ENCODE data around the gene TSSK2. TPM values are rescaled to one million over a fixed set of nuclear protein-coding genes. Genes with fewer than 3 reads are reported as not detected.

Gene TSSK2
- total and polyA plus RNA-seq, 2 donors (not counting 3 experiments of a cell fraction or from before 2014, with no cell fraction given), result not detected

- Histone ChIP-seq H3K36me3 (ENCODE audit: control insufficient read depth in 2 of 2, extremely low read depth in 1 of 2, insufficient read depth in 2 of 2, low read length in 2 of 2) (no peaks in the 10 kb centered on the region), H2AFZ (ENCODE audit: low read depth, low read length) (no peak overlapping the region), H3K27ac (ENCODE audit: insufficient read depth, low read depth, low read length) (no peak overlapping the region), H3K27me3 (ENCODE audit: control insufficient read depth in 2 of 2, insufficient read depth in 2 of 2, low read length in 2 of 2) (no peaks in the 10 kb centered on the region), H3K9me1 (replicated peaks; ENCODE audit: control insufficient read depth, extremely low read depth, insufficient read depth, low read length) (no peaks in the 10 kb centered on the region), H3K4me3 (replicated peaks in 1 of 3; ENCODE audit: insufficient read depth in 1 of 3, low read depth in 1 of 3, low read length in 3 of 3) (no peak overlapping the region), H3K9me3 (replicated peaks; ENCODE audit: control insufficient read depth, insufficient read depth, low read length) (no peaks in the 10 kb centered on the region), H3K4me1 (ENCODE audit: control insufficient read depth, extremely low read depth, insufficient read depth, low read length) (peaks cover 7% of the 10 kb centered on the region), H4K20me1 (replicated peaks; ENCODE audit: control insufficient read depth, extremely low read depth, insufficient read depth, low read length) (no peaks in the 10 kb centered on the region), H3K79me2 (ENCODE audit: control insufficient read depth, insufficient read depth, low read length) (peaks cover 8% of the 10 kb centered on the region), H3K9ac (replicated peaks; ENCODE audit: extremely low read depth, insufficient read depth, low read length) (no peak overlapping the region), H3K4me2 (ENCODE audit: insufficient read depth, low read length) (no peak overlapping the region)
- FAIRE-seq (no peak), DNase-seq (ENCODE audit: low read depth, low spot score) (no peak)
- intact Hi-C loops (cut with micrococcal nuclease) (no loop called here), dilution Hi-C loops (cut with MboI; ENCODE audit: extremely low pct_ligation_motif_present, low sequenced_read_pairs) (no loop called here)
- CTCF ChIA-PET, result interaction anchor here (3.5 kb wide), 1 partner anchor 448 kb away, joined by 25 read pairs; no protein-coding TSS in a partner anchor
- TF ChIP-seq MAX (IDR thresholded peaks at IDR 0.05; ENCODE audit: insufficient read depth, insufficient read length), result no peak
- no peak for TF ChIP-seq POLR2A (IDR thresholded peaks at IDR 0.05; ENCODE audit: low read depth, low read length)
- no peak for TF ChIP-seq POLR2AphosphoS5 (IDR thresholded peaks at IDR 0.05; ENCODE audit: insufficient read depth, low read depth, low read length)
- no peak for TF ChIP-seq GATA2 (IDR thresholded peaks at IDR 0.05; ENCODE audit: insufficient read depth, insufficient read length, low read depth, low read length)
- no peak for TF ChIP-seq FOS (IDR thresholded peaks at IDR 0.05; ENCODE audit: borderline replicate concordance, insufficient read depth, low read length)
- no peak for TF ChIP-seq EZH2 (IDR thresholded peaks at IDR 0.05; ENCODE audit: borderline replicate concordance, low read depth, low read length, severe bottlenecking)
- no peak for TF ChIP-seq JUN (IDR thresholded peaks at IDR 0.05; ENCODE audit: borderline replicate concordance, insufficient read depth, insufficient read length, low read depth)
- no peak for TF ChIP-seq MYC (IDR thresholded peaks at IDR 0.05; ENCODE audit: low read depth, low read length)
- TF ChIP-seq CTCF (IDR thresholded peaks at IDR 0.05; ENCODE audit: extremely low read depth in 1 of 2, insufficient read depth in 1 of 2, low read depth in 1 of 2, low read length in 2 of 2), result no peak
- POLR2A ChIA-PET, result no interaction called here
- no TSS peak for BruUV-seq (replicated peaks)
Observed at GRCh38 chr22:19181786-19182471, 50.8 kb downstream of the TSSK2 start.

Other genes with a start within 250 kb of the TSSK2 start
- 0.44 and 0.95 TPM in 2 replicates for gene DGCR6, start 225.0 kb upstream of the TSSK2 start, total RNA-seq
- gene DGCR6, start 225.0 kb upstream of the TSSK2 start, polyA plus RNA-seq, result 0.70 and 1.1 TPM in 2 replicates
- not detected in 2 replicates for gene PRODH, start 195.0 kb upstream of the TSSK2 start, total RNA-seq
- 0.03 TPM in 1 of 2 replicates, not detected in the other for gene PRODH, start 195.0 kb upstream of the TSSK2 start, polyA plus RNA-seq
- 44.8 and 49.6 TPM in 2 replicates for gene DGCR2, start 8.9 kb upstream of the TSSK2 start, total RNA-seq
- 51.2 and 61.7 TPM in 2 replicates for gene DGCR2, start 8.9 kb upstream of the TSSK2 start, polyA plus RNA-seq
- 18.4 and 21.9 TPM in 2 replicates for gene ESS2, start 13.3 kb downstream of the TSSK2 start, total RNA-seq
- gene ESS2, start 13.3 kb downstream of the TSSK2 start, polyA plus RNA-seq, result 20.1 and 22.8 TPM in 2 replicates
- gene GSC2, start 19.0 kb downstream of the TSSK2 start, total RNA-seq, result not detected in 2 replicates
- gene GSC2, start 19.0 kb downstream of the TSSK2 start, polyA plus RNA-seq, result not detected in 2 replicates
- 94.5 and 102 TPM in 2 replicates for gene SLC25A1, start 47.4 kb downstream of the TSSK2 start, total RNA-seq
- gene SLC25A1, start 47.4 kb downstream of the TSSK2 start, polyA plus RNA-seq, result 78.0 and 80.0 TPM in 2 replicates
- gene CLTCL1, start 160.4 kb downstream of the TSSK2 start, total RNA-seq, result 6.2 and 6.8 TPM in 2 replicates
- gene CLTCL1, start 160.4 kb downstream of the TSSK2 start, polyA plus RNA-seq, result 5.0 and 5.1 TPM in 2 replicates